ENCODE results near the gene TSR3. TPM values are rescaled to one million over a fixed set of nuclear protein-coding genes. Genes with fewer than 3 reads are reported as not detected.

TSR3 gene
- total and polyA plus RNA-seq, 2 experiments from 2014 or later = 119 to 173 TPM

DNA sequence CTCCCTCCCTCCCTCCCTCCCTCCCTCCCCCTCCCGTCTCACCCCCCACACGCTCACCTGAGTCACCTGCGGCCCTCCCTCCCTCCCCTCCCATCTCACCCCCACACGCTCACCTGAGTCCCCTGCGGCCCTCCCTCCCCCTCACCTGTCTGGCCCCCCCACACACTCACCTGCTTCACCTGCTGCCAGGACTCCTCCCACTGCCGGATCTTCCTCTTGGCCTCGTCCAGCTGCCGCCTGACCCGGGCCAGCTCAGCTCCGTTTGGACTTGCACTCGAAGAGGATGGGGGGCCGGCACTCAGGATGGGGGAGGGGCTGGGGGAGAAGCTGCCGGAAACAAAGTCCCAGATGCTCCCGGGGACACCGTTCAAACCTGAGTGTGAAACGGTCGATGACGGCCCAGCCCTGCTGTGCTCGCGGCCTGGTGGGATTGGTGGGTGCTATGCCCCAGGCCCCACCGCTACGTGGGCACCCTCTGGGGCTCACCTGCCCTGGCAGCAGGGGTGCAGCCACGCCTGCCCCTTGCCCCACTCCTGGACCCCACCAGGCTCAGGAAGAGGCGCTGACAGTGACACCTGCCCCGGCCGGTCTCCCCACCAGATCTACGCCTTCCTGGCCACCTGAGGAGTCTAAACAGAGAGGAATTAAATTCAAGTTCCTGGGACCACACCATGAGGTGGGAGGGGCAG, 16.0 kb upstream of the TSR3 start:
- no peak for DNase-seq (ENCODE audit: low read depth in 1 of 2, low spot score in 1 of 2)
- TF ChIP-seq, protein P1, sequence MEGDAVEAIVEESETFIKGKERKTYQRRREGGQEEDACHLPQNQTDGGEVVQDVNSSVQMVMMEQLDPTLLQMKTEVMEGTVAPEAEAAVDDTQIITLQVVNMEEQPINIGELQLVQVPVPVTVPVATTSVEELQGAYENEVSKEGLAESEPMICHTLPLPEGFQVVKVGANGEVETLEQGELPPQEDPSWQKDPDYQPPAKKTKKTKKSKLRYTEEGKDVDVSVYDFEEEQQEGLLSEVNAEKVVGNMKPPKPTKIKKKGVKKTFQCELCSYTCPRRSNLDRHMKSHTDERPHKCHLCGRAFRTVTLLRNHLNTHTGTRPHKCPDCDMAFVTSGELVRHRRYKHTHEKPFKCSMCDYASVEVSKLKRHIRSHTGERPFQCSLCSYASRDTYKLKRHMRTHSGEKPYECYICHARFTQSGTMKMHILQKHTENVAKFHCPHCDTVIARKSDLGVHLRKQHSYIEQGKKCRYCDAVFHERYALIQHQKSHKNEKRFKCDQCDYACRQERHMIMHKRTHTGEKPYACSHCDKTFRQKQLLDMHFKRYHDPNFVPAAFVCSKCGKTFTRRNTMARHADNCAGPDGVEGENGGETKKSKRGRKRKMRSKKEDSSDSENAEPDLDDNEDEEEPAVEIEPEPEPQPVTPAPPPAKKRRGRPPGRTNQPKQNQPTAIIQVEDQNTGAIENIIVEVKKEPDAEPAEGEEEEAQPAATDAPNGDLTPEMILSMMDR (IDR thresholded peaks at IDR 0.05; ENCODE audit: low read depth, low read length) = no peak
- peaks cover 23% of the 10 kb centered on the region for H3K36me3 ChIP-seq
- no peak overlapping the region for H3K4me3 ChIP-seq
- no peak overlapping the region for H3K27ac ChIP-seq
- H3K4me1 ChIP-seq (ENCODE audit: low read depth) = no peaks in the 10 kb centered on the region
- no peaks in the 10 kb centered on the region for H3K27me3 ChIP-seq
- H3K9me3 ChIP-seq (ENCODE audit: low read depth) = no peaks in the 10 kb centered on the region

DNA sequence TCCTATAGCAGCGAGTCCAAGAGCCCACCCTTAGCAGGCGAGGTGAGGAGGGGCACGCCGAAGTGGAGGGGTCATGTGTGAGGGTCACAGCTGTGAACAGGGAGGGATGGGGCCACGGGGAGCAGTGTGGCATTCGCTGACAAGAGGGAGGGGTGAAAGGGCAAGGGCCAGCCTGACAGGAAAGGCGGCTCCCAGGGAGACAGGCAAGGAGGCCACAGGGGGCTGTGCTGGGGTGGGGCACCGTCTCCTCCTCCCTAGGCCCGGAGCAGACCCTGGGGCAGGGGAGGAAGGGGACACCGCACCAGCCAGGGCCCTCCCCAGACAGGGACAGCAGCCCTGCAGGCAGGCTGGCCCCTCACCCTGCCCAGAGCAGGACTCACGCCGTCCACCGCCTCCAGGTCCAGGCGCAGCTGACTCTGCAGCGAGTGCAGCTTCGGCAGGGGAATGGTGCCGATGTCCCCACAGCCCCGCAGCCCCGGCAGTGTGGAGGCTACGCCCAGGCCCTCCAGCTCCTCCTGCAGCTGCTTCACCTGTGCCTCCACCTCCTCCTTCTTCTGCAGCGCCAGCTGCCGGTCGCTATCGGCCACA, 15.1 kb upstream of the TSR3 start:
- Histone ChIP-seq H3K27me3 (no peaks in the 10 kb centered on the region), H3K4me3 (no peak overlapping the region), H3K9me3 (ENCODE audit: low read depth) (no peaks in the 10 kb centered on the region), H3K4me1 (ENCODE audit: low read depth) (no peaks in the 10 kb centered on the region), H3K27ac (no peak overlapping the region), H3K36me3 (peaks cover 25% of the 10 kb centered on the region)
- TF ChIP-seq, protein P1 (IDR thresholded peaks at IDR 0.05; ENCODE audit: low read depth, low read length) = no peak
- no peak for DNase-seq (ENCODE audit: low read depth in 1 of 2, low spot score in 1 of 2)

DNA sequence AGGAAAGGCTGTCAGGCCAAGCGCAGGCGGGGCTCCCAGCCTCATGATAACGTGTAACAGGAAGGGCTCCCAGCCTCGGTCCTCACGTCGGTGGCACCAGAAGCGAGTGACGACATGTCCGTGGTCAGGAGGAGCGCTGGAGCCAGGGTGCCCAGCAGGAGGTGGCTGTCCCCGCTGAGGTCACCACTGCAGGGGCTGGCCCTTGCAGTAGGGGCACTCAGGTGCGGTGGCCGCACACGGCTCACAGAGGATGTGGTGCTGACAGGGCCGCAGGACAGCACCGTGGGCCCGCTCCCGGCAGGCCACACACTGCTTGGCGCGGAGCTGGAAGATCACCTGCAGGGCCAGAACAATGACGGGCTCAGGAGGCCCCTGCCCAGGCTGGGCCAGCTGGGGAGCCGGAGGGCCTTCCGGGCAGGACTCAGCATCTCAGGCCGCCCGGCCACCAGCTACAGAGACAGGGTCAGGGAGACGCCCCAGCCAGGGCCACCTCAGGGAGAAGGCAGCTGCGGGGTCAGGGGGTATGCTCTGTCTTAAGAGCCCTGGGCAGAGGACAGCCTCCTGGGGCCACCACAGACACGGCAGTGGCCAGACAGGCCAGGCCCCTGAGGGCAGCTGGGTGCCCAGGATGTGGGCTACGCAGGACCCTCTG, 14.5 kb upstream of the TSR3 start:
- H3K27ac ChIP-seq = no peak overlapping the region
- TF ChIP-seq, protein P1 (IDR thresholded peaks at IDR 0.05; ENCODE audit: low read depth, low read length) = no peak
- H3K27me3 ChIP-seq = no peaks in the 10 kb centered on the region
- H3K36me3 ChIP-seq = peaks cover 25% of the 10 kb centered on the region
- no peaks in the 10 kb centered on the region for H3K4me1 ChIP-seq (ENCODE audit: low read depth)
- DNase-seq (ENCODE audit: low read depth in 1 of 2, low spot score in 1 of 2) = no peak
- H3K9me3 ChIP-seq (ENCODE audit: low read depth) = no peaks in the 10 kb centered on the region
- H3K4me3 ChIP-seq = no peak overlapping the region

DNA sequence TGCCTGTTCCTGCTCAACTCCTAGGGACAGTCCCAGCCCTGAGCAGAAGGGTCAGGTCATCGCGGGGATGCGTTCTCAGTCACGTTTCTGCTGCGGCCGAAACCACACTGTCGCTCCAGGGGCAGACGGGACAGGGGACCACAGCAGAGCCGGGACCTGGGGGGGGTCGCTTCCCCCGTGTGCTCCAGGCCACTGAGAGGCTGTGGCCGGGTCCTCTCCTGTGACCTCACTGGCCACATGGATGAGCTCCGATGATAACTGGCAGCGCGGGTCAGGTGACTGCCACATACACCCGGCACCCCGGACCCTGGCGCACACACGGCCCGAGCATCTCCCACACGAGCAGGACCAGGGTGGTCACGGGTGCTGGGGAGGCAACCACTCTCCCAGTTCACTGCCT, 12.8 kb upstream of the TSR3 start:
- no peak overlapping the region for H3K27ac ChIP-seq
- no peak overlapping the region for H3K4me3 ChIP-seq
- TF ChIP-seq, protein P1 (IDR thresholded peaks at IDR 0.05; ENCODE audit: low read depth, low read length) = no peak
- H3K4me1 ChIP-seq (ENCODE audit: low read depth) = no peaks in the 10 kb centered on the region
- no peak for DNase-seq (ENCODE audit: low read depth in 1 of 2, low spot score in 1 of 2)
- H3K9me3 ChIP-seq (ENCODE audit: low read depth) = no peaks in the 10 kb centered on the region
- H3K36me3 ChIP-seq = peaks cover 25% of the 10 kb centered on the region
- no peaks in the 10 kb centered on the region for H3K27me3 ChIP-seq

DNA sequence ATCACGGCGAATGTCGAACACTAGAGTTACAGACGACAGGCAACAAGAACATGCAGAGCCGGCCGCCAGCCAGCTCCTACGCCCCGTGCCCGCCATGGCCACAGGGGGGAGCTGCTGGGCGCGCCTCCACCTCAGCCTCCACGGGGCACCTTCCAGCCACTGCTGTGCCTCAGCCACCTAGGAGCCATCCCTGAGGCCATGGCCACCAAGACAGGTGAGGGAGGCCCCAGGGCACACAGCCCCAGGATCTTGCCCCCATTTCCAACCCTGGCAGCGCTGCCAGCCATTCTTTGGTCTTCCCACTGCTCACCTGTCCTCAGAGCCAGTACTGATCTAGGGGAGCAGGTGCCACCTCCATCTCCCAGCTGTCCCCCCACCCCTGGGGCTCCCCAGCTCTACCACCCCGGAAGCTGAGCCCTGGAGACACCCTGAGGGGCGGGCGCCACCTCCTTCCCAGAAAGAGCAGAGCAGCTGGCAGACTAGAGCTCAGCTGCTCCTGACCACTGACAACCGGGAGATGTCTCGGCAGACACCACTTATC, 11.9 kb upstream of the TSR3 start:
- no peaks in the 10 kb centered on the region for H3K27me3 ChIP-seq
- peaks cover 25% of the 10 kb centered on the region for H3K36me3 ChIP-seq
- H3K4me1 ChIP-seq (ENCODE audit: low read depth) = no peaks in the 10 kb centered on the region
- H3K9me3 ChIP-seq (ENCODE audit: low read depth) = no peaks in the 10 kb centered on the region
- H3K27ac ChIP-seq = no peak overlapping the region
- TF ChIP-seq, protein P1 (IDR thresholded peaks at IDR 0.05; ENCODE audit: low read depth, low read length) = peak; percentile 71
- DNase-seq (ENCODE audit: low read depth in 1 of 2, low spot score in 1 of 2) = peak; percentile 41 to 72
- no peak overlapping the region for H3K4me3 ChIP-seq
